SK-N-SH (cell line): ENCODE results near the gene MPHOSPH9.

Experiments used
- EP300 ChIP-seq, 2 experiments: IDR thresholded peaks; 2 replicates each; pipeline versions ENCODE4 v1.4.0 to v1.6.1; 2012; ENCODE audit warnings: borderline replicate concordance in 1 of 2, low read depth in 1 of 2, low read length in 1 of 2
- FOXM1 ChIP-seq: IDR thresholded peaks from 2 replicates; pipeline ENCODE4 v1.4.0; 2012; ENCODE audit warnings: low read depth, mild to moderate bottlenecking
- GATA2 ChIP-seq: sonication (generic); formaldehyde crosslinking; IDR thresholded peaks from 2 replicates; pipeline ENCODE4 v1.5.0; 2020; ENCODE audit warnings: mild to moderate bottlenecking, missing genetic modification reagents
- NFIC ChIP-seq: IDR thresholded peaks from 2 replicates; pipeline ENCODE4 v1.4.0; 2012; ENCODE audit warnings: borderline replicate concordance
- POLR2AphosphoS5 ChIP-seq: IDR thresholded peaks from 2 replicates; pipeline ENCODE4 v1.6.1; 2012; ENCODE audit warnings: low read depth, low read length
- TF ChIP-seq, protein P1 (sequence below): fragments of 200-600 bp; sonication (generic); IDR thresholded peaks from 2 replicates; pipeline ENCODE4 v1.6.1; 2017; ENCODE audit warnings: antibody characterized with exemption, mild to moderate bottlenecking, moderate library complexity
- TF ChIP-seq, protein P2 (sequence below): IDR thresholded peaks from 2 replicates; pipeline ENCODE4 v1.4.0; 2012; ENCODE audit warnings: low read depth, borderline replicate concordance

DNA sequence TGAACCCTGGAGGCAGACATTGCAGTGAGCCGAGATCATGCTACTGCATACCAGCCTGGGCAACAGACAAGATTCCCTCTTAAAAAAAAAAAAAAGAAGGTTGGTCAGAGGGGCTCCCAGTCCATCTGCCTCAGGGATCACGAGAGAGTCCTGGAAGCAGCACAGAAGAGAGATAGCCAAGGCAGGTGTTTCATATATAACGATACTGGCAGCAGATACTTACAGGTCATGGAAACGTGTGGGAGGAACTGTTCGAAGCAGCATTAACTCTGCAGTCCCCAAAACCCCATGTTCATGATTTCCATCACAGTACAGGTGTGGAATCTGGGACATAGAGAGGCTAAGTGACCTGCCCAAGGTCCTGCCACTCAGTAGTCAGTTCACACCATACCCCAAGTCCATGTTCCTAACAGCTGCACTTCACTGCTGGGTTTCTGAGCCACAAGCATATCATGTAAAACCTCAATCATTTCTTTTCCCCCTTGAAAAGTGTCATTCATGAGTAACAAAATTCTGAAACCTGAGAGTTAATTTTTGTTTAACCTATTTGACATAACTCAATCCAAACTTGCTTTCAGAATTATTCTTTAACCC lies 22.0 kb upstream of the MPHOSPH9 start:
- TF ChIP-seq, protein P1, sequence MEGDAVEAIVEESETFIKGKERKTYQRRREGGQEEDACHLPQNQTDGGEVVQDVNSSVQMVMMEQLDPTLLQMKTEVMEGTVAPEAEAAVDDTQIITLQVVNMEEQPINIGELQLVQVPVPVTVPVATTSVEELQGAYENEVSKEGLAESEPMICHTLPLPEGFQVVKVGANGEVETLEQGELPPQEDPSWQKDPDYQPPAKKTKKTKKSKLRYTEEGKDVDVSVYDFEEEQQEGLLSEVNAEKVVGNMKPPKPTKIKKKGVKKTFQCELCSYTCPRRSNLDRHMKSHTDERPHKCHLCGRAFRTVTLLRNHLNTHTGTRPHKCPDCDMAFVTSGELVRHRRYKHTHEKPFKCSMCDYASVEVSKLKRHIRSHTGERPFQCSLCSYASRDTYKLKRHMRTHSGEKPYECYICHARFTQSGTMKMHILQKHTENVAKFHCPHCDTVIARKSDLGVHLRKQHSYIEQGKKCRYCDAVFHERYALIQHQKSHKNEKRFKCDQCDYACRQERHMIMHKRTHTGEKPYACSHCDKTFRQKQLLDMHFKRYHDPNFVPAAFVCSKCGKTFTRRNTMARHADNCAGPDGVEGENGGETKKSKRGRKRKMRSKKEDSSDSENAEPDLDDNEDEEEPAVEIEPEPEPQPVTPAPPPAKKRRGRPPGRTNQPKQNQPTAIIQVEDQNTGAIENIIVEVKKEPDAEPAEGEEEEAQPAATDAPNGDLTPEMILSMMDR, result no peak
- no peak for TF ChIP-seq FOXM1
- TF ChIP-seq GATA2, result no peak
- TF ChIP-seq EP300 (IDR thresholded peaks at IDR 0.05; ENCODE audit: borderline replicate concordance in 1 of 2, low read depth in 1 of 2, low read length in 1 of 2), result no peak
- TF ChIP-seq POLR2AphosphoS5, result no peak
- TF ChIP-seq NFIC, result no peak
- TF ChIP-seq, protein P2, sequence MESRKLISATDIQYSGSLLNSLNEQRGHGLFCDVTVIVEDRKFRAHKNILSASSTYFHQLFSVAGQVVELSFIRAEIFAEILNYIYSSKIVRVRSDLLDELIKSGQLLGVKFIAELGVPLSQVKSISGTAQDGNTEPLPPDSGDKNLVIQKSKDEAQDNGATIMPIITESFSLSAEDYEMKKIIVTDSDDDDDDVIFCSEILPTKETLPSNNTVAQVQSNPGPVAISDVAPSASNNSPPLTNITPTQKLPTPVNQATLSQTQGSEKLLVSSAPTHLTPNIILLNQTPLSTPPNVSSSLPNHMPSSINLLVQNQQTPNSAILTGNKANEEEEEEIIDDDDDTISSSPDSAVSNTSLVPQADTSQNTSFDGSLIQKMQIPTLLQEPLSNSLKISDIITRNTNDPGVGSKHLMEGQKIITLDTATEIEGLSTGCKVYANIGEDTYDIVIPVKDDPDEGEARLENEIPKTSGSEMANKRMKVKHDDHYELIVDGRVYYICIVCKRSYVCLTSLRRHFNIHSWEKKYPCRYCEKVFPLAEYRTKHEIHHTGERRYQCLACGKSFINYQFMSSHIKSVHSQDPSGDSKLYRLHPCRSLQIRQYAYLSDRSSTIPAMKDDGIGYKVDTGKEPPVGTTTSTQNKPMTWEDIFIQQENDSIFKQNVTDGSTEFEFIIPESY, result no peak
